Islet precursor cell (in vitro differentiated cells): ENCODE data around the gene ASB2.
A peak's percentile ranks its signal among the peaks of the same experiment; 100 is the strongest.

Experiments
- DNase-seq: peaks from one replicate; pipeline ENCODE4 v3.0.0-alpha.2; 2018

Gene ASB2

DNA sequence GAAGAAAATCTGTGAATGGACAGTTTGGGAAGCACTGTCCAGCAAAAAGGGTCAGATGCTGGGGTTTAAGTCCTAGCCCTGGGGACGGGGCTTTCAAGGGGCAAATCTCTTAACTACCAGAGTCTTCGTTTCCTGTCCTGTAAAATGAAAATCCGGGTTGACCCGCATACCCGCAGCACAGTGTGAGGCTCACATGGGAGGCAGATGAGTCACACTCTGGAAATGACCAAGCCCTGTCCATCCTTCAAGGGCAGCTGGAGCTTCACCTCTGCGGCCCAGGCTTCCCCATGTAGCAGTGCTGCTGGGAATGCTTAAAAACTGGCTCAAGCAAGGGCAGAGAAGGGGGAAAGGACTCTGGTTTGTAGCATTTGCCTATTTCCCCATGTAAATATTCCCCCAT is 30.3 kb downstream of the ASB2 start:
- peak; percentile 87 for DNase-seq

DNA sequence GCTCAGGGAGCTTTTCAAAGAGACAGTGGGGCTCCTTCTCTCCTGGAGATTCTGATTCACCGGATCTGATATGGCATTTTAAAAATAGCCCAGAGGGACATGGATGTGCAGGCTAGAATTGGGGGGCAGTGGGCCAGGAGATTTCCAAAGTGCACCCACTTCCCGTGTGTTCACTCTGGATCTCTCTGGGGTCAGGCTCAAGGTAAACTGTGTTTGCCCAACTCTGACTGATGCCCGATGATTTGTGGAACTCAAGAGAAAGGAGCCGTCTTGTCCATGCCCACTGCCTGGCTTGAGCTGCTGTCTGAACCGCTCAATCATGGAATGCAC is 31.3 kb downstream of the ASB2 start:
- DNase-seq = no peak

DNA sequence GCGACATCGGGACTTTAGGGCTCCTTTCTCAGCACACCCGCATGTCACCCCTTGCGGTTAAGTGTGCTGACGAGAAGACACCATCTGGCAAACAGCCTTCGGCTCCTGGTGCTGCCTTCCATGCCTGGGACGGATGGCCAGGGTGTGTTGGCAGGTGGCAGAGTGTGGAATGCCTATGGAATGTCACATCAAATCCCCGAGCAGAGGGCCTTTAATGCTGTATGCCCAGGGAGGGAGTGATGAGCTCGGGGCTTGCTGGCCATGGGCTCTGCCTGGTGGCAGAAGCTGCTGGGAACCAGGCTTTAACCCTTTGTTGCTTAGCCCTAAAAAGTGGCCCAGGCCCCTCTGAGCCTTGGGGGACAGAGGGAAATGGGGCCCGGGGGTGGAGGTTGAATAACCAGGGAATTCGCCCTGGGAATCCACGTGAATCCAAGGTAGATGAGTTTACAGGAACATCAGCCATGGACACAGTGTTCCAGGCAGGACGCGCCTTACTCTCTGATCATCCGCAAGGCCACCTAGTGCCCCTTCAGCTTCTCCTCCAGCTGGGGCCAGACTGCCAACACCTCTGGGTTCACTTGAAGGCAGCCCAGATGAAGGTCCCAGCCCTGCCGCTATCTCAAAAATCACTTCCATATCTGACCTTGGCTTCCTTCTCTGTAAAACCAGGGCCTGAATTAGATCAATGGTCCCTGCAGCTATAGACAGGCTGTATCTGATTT is 31.9 kb downstream of the ASB2 start:
- no peak for DNase-seq

DNA sequence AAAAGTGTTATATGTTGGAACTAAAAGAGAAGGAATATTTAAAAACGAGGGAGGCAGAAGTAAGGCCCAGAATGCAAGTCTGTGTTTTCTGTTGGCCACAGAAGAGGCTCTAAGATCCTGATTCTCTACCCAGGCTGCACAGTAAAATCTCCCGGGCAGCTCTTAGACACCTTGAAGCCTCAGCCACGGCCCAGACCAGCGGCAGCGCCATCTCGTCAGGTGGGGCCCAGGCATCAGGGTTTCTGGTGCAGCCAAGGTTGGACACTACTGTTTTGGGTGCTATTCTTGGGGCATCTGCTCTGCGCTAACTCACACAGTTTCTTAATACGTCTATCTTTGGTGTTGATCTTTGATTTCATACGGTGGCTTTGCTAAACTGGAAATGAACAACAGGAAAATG is 32.4 kb downstream of the ASB2 start:
- no peak for DNase-seq

DNA sequence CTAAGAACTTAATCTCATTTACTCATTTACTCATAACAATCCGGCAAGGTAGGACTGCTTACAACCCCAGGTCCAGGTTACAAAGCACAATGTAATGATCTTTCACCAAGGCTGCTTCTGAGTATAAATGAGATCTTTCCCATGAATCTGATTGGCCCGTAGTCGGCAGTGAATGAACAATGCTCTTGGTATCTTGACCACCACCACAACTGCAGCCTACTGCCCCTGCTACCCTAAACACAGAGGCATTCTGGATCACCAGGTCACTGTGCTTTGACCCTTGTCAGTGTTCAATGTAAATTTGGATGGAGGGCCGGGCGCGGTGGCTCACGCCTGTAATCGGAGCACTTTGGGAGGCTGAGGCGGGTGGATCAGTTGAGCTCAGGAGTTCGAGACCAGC is 33.3 kb downstream of the ASB2 start:
- DNase-seq = peak; percentile 74

DNA sequence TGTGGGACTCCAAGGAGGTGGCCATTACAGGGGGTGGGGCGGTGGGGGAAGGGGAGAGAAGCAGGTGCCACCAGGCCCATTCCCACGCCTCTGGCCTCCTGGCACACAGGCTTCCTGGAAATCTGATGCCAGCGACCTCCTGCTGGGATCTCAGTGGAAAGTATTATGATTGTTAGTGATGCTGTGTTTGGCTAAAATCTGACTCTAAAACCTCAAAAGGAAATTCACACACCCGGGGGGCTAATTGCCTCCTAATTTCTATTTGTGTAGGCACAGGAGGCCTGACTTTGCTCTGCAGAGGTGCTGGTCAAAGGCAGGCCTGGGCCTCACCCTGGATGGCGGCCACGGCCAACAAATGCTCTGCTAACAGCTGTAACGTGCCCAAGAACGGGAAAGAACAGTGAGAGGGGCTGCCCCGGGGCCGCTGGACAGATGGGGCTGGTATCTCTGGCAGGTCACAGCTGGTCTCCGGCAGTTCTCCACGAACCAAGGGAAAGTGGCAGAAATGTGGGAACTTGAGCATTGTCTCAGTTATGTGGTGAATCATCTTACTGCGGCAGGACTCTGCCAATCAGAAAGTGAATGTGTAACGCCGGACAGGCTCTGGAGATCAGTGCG is 35.0 kb downstream of the ASB2 start:
- DNase-seq = no peak

DNA sequence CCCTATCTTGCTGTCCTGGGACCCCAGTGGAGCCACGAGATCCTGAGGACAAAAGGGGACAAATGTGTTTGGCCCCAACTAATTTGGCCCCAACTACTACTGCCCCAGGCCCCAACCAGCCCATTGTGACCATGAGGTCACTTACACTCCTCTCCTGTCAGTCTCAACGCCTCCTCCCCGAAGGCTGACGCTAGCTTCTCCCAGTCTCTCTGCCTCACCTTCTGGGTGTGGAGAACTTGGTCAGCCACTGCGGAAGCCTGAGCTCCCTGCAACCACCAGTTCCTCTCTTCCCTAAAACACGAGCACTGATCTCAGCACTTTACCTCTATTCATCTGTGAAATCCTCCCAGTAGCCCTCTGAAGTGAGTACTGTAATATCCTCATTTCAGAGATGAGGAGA is 35.9 kb downstream of the ASB2 start:
- no peak for DNase-seq

DNA sequence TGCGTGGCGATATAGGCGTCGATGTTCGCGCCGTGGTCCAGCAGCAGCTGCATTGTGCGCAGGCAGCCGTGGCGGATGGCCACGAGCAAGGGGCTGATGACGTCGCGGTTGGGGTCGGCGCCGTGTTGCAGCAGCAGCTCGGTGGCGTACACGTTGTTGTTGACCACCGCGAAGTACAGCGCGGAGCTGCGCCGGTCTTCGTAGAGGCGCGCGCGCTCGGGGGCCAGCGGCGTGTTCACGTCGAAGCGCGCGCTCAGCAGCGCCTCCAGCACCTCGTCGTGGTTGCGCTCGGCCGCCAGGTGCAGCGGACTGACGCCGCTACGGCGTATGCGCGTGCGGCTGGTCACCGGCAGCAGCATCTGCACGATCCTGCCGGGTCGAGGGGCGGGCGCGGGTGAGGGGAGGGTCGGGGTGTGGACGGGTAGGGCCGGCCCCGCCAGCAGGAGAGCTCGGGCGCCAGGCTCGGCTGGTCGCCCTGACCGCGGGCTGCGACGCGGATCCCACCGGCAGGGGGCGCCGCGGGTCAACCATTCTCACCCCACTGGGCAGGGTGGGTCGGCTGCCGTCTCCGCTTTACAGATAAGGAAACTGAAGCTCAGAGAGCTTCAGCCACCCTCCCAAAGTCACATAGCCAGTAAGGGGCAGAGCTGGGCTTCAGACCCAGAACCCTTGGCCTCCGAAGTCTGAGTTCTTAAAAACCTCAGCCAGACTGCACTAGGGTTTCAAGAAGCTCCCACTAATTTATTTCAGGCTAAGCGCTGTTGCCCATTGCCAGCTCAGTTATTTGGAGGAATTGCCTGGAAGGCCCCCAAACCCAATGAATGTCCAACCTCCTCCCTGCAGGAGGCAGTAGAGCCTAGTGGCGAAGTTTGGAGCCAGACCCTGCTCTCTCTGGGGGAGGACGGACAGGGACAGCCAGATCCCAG is 36.8 kb downstream of the ASB2 start:
- peak; percentile 95 for DNase-seq

DNA sequence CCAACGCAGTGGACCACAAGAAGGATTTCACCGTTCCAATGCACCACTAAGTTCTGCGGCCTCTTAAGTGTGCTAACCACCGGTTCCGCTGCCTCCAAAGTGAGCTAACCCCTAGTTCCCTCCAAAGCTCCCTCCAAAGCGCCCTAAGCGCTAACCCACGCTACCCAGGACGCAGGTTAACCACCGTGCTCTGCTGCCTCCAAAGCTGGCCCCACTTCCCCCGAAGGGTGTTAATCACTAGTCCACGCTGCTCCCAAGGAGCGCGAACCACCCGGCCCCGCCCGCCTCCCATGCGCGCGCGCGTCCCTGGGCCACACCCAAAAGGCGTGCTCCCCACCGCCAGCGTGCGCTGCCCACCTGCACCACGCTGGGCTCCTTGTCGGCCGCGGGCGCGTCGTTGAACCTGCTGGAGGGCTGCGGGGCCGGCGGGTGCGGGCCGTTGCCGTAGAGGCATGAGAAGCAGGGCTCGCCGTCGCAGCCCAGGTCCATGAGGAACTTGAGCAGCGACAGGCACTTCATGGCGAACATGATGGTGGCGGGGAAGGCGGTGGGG is 37.5 kb downstream of the ASB2 start:
- DNase-seq = no peak

DNA sequence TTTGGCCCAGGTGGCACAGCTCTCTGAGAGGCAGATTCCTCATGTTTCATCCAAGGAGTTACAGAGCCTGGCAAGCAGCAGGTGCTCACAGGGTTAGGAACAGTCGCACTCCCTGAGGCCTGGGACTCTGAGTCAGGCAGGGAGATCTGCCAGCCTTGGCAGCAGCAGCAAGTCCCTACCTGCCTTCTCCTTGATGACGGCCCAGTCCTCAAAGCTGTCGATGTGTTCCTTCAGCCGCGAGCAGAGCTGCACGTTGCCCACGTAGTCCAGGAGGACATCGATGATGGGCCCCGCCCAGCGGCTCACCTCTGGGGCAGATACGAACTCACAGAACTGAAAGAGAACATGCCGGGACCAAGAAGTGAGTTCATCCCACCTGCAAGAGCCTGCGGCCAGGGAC is 38.9 kb downstream of the ASB2 start:
- no peak for DNase-seq

DNA sequence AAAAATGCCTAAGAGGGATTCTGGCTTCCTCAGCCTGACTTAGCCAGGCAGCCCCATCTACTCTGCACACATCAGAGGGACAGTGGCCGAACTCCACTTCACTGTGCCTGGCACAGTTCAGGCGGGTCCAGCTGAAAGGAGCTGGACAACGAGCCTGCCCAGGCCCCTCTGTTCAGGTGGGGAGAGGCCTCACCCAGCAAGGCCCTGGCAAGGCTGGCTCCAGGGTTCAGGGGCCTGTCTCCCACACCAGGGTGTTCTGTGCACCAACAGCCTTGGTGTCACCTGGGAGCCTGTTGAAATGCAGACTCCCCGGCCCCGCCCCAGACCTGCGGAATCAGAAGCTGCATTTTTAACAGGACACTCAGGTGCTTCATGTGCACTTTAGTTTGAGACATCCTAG is 39.4 kb downstream of the ASB2 start:
- DNase-seq = no peak

DNA sequence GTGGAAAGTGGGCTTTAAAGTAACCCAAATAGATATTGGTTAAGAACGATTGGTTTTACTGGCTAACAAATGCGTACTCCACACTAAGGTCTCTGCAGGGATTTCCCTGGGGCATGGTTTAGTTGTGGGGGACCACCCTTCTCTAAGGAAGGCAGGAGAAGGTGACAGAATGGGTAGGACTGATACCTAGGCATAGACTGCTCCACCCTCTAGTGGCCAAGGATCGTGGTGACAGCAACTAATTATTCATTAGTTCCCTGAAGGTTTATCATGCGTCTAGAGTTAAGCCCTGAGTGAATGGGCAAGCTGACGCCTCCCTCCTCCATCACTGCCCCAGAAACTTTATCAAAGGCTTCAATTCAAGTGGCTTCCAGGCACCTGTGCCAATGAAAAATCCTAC is 40.1 kb downstream of the ASB2 start:
- no peak for DNase-seq

DNA sequence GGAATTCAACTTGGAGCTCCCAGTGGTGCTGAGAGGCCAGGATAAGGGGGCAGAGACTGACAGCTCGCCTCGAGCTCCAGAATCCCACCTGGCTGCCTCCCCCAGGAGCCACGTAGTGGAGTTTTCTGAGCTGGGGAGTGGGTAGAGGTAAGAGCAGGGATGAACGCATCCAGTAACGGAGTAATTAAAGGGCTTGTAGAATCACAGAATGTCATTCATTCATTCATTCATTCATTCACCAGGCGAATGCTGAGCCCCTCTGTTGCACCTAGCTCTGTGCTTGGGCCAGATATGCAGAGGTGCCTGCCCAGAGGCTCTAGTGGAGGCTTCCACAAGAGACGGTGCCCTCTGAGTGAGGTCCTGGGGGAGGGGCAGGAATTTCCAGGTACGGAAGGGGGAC is 41.2 kb downstream of the ASB2 start:
- DNase-seq = no peak

DNA sequence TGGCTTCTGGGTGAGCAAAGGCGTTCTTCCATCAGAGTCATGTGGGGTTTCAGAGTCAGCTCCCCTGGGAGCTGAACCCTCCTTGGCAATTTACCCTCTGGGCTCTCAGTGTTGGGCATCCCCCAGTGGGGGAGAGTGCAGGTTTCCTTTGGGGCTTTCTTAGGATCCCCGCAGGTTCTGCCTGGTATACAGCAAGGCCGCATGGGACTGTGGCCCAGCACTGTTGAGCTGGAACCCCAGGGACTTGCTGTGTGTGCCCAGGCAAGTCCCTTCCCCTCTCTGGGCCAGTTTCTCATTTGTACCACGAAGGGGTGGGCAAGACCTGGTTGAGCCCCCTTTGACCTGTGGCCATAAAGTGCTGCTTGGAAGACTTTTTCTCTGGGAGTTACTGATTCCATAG is 43.7 kb downstream of the ASB2 start:
- DNase-seq = no peak

DNA sequence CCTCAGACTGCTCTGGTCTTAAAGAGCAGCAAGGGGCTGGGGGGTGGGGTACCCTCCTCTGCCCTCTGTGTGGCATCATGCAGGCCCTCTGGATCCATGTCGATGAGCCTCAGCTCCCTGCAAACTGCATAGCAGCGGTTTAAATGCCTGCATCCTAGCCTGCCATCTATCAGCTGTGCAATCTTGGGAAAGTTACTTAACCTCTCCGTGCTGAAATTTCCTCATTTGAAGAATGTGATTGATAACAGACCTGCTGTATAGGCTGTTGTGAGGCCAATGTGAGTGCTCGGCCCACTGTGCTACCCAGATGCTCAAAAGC is 45.4 kb downstream of the ASB2 start:
- no peak for DNase-seq

DNA sequence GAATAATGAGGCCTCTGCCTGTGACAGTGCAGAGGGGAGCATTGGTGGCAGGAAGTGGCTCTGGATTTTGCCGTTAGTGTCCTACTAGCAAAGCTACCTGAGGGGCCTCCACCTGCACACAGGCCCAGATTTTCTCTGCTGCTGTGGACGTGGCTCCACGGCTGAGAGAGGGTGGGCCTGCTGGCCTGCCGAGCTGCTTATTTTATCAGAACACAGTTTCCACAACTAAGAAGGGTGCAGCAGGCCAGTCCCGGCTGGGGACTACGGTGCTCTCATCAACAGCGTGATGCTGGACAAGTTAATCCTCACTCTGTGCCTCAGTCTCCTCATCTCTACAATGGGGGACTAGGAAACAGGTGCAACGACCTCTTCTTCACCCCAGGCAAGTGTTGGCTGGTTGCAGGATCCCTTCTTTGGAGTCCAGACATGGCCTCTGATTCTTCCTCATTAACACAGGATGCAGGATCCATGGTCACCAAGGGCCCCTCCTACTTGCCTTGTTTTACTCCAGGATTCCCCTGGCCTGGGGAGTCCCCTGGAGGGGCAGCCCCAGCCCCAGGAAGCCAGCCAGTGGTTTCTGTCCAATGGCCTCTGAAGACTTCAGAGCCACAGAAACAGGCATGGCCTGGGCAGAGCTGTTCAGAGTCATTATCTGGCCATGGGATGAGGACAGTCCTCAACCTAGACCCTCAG is 45.9 kb downstream of the ASB2 start:
- DNase-seq = no peak

DNA sequence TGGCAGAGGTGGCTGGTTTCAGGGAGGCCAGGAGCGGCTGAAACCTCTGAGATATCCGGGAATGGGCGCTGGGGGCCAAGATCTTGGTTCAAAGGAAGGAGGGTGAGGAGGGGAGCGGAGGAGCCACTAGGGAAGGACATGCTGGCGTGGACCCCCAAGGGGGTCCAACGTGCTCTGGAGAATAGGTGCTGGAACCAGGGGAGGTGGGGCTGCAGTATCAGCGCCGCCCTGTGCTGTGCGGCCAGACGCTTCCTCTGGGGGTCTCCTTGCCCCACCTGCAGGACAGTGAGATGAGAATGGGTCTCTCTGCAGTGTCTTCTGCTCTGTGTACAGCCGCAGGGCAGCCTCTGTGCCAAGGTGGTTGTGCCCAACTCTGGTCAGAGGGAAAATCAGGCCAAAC is 46.7 kb downstream of the ASB2 start:
- no peak for DNase-seq

DNA sequence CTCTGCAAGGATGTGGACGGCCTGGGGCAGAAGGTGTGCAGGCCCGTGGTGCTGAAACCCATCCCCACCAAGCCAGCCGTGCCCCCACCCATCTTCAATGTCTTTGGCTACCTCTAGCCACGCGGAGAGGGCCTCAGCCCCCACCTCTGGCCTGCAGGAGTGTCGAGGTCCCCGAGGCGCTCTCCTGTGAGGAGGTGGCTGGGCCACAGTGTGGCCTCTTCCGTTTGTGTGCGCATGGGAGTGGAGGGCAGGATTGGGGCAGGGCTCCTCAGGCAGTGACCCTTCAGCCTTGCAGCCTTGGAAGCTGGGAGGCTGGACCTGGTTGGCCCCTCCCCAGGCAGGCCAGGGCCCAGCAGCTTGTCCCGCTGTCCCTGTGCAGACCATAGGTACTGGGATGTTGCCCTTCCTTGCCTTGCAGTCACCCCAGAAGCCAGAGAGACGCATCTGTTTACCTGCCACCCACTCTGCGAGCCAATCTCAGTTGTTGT is 47.3 kb downstream of the ASB2 start:
- DNase-seq = no peak

DNA sequence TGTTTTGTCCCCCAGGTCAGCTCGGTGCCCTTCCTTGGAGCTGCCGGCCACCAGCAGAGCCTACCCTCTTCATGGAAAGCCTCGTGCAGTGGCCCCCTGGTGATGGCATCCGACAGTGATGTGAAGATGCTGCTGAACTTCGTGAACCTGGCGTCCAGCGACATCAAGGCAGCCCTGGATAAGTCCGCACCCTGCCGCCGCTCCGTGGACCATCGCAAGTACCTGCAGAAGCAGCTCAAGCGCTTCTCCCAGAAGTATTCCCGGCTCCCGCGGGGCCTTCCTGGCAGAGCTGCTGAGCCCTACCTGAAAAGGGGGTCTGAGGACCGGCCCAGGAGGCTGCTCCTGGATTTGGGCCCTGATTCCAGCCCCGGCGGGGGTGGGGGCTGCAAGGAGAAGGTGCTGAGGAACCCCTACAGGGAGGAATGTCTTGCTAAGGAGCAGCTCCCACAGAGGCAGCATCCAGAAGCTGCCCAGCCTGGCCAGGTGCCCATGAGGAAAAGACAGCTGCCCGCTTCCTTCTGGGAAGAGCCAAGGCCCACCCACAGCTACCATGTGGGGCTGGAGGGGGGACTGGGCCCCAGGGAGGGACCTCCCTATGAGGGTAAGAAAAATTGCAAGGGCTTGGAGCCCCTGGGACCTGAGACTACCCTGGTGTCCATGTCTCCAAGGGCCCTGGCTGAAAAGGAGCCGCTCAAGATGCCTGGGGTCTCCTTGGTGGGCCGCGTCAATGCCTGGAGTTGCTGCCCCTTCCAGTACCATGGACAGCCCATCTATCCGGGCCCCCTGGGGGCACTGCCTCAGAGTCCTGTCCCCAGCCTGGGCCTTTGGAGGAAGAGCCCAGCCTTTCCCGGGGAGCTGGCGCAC is 48.0 kb downstream of the ASB2 start:
- DNase-seq = no peak

DNA sequence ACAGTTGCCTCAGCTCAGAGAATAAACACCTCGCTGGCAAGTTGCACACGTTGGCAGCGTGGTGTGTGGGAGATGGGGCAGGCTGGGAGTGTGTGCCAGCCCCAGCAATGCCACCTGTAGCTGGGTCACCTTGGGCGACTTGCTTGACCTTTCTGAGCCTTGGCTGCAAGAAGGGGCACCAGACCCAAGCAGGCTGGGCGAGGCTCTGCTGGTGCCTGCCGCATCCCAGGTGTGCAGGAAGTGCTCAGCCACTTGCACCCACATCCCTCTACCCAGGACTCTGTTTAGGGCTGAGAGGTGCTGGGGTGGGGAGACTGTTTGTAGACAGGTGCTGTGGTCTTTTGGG is 48.6 kb downstream of the ASB2 start:
- no peak for DNase-seq

DNA sequence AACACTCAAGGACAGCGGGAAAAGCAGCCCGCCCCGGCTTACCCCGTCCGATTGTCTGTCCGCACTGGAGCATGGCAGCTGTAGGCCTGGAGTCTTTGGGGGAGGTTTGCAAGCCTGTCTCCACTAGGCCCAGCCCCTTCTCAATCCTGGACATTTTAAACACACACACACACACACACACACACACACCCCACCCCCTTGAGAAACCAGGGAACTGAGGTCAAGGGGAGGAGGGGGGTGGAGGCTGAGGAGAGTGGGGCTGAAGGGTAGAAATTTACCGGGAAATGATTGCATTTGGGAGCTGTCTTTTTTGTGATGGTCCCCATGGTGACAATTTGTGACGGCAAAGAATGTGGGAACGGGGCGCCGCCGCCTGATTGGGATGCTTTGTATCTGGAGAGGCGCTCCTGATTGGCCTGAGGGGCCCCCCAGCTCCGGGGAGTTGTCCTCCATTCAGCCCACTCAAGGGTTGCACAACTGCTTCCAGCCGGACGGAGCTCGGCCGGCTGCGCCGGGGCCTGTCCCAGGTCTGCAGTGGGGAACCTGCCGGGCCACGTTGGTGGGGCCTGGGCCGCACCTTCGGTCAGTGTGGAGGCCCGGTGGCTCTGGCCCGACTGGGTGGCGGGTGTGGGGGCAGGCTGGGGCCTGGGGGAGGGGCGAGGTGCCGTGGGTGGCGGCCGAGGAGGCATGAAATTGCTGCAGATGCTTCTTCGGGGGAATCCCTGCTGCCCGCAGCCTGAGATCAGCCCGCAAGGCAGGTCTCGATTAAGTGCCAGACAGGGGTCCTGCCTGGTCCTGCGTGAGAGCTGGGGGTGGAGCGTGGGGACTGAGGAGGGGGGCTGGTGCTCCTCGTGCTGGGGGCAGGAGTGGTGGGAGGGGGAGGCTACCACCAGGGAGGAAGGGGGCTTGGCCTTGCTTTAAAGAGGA is 49.2 kb downstream of the ASB2 start, which contains the start of gene FAM181A:
Gene FAM181A, plus strand, starts transcription at position 472 of the 927 bp plus-strand sequence. CDS start 942 bp downstream, outside the sequence.
- DNase-seq = no peak
